ENCODE results near the gene TIMM13. TPM values are rescaled to one million over a fixed set of nuclear protein-coding genes. Genes with fewer than 3 reads are reported as not detected.

The TIMM13 gene
- total and polyA plus RNA-seq, 2 of the 8 experiments (the other 6 are each of a cell fraction or from before 2014, with no cell fraction given) = 270 to 275 TPM

- Histone ChIP-seq H3K27me3 (replicated peaks in 1 of 4; ENCODE audit: control insufficient read depth in 3 of 4, extremely low read depth in 1 of 4, insufficient read depth in 3 of 4, low read length in 3 of 4) (no peaks in the 10 kb centered on the region), H3K36me3 (ENCODE audit: control insufficient read depth in 2 of 4, insufficient read depth in 4 of 4, low read length in 3 of 4) (no peaks in the 10 kb centered on the region), H3K79me2 (ENCODE audit: control insufficient read depth in 1 of 2, insufficient read depth in 2 of 2, low read length in 2 of 2) (no peaks in the 10 kb centered on the region), H2AK5ac (ENCODE audit: low read depth, low read length) (no peak overlapping the region), H3K23me2 (ENCODE audit: low read depth, low read length) (no peaks in the 10 kb centered on the region), H3K9ac (replicated peaks in 1 of 4; ENCODE audit: extremely low read depth in 1 of 4, low read depth in 3 of 4, low read length in 3 of 4) (no peak overlapping the region; a peak in 1 of 7 replicates), H4K5ac (ENCODE audit: insufficient read length, low read depth, low read length) (no peak overlapping the region), H2BK5ac (ENCODE audit: low read depth, low read length) (no peak overlapping the region), H3K9me3 (ENCODE audit: insufficient read depth in 2 of 2, low read depth in 1 of 2, low read length in 1 of 2) (no peaks in the 10 kb centered on the region), H3K79me1 (ENCODE audit: low read depth, low read length) (no peaks in the 10 kb centered on the region), H3K56ac (replicated peaks; ENCODE audit: insufficient read length, low read depth, low read length) (no peak overlapping the region), H3K4me1 (replicated peaks in 1 of 4; ENCODE audit: control insufficient read depth in 3 of 4, insufficient read depth in 4 of 4, low read length in 3 of 4) (no peaks in the 10 kb centered on the region), H4K8ac (ENCODE audit: extremely low read depth, insufficient read depth, low read length) (no peak overlapping the region), H3K14ac (ENCODE audit: insufficient read length) (no peak overlapping the region), H2AFZ (ENCODE audit: low read length) (no peak overlapping the region), H2BK120ac (replicated peaks; ENCODE audit: low read depth, low read length) (no peak overlapping the region), H4K20me1 (replicated peaks in 1 of 2; ENCODE audit: control insufficient read depth in 1 of 2, insufficient read depth in 2 of 2, low read length in 2 of 2) (no peaks in the 10 kb centered on the region), H3K4ac (replicated peaks; ENCODE audit: insufficient read length, low read depth, low read length) (no peak overlapping the region), H2BK12ac (ENCODE audit: low read depth, low read length) (no peak overlapping the region), H3K18ac (ENCODE audit: extremely low read depth, low read length) (no peak overlapping the region), H3K27ac (ENCODE audit: low read depth, low read length) (no peak overlapping the region), H2BK20ac (ENCODE audit: low read length) (no peak overlapping the region), H3K4me2 (ENCODE audit: insufficient read depth in 1 of 2, low read depth in 2 of 2, low read length in 2 of 2) (no peak overlapping the region), H2BK15ac (ENCODE audit: low read length) (no peak overlapping the region), H3K4me3 (ENCODE audit: extremely low read depth in 1 of 4, insufficient read depth in 2 of 4, low read depth in 3 of 4, low read length in 4 of 4) (no peak overlapping the region), H4K91ac (replicated peaks; ENCODE audit: insufficient read length, low read length) (no peak overlapping the region), H3K23ac (ENCODE audit: insufficient read length) (no peak overlapping the region)
- DNase-seq (ENCODE audit: low read depth in 1 of 2, low spot score in 2 of 2) = no peak
- no peak for FAIRE-seq
- ChIA-PET POLR2A (ENCODE audit: partially characterized antibody) (interaction anchor here (0.6 to 1.5 kb wide), 3 partner anchors 25 to 82 kb away, joined by 3 to 6 read pairs (median 3); no protein-coding TSS in a partner anchor), CTCF (ENCODE audit: partially characterized antibody) (interaction anchor here (0.8 to 3.6 kb wide), 12 partner anchors 22 to 268 kb away, joined by 3 to 29 read pairs (median 4); no protein-coding TSS in a partner anchor)
- 78% methylated on average over 8 of the region's 8 CpGs; no CpG with 5 or more reads in 1 of the 2 experiments for WGBS, 2 experiments (ENCODE audit: extremely low coverage in 1 of 2, insufficient coverage in 1 of 2, insufficient read length in 1 of 2, insufficient replicate concordance in 2 of 2, low coverage in 1 of 2, low lambda C conversion rate in 2 of 2, missing lambda C conversion rate in 1 of 2)
- TF ChIP-seq CBX5 (IDR thresholded peaks at IDR 0.05; ENCODE audit: low read depth, low read length) (no peak), BACH1 (IDR thresholded peaks at IDR 0.05; ENCODE audit: low read length) (no peak), RXRA (IDR thresholded peaks at IDR 0.05; ENCODE audit: insufficient read depth, low read depth, low read length) (no peak), HDAC6 (IDR thresholded peaks at IDR 0.05; ENCODE audit: low read depth, low read length) (no peak), BCL11A (IDR thresholded peaks at IDR 0.05; ENCODE audit: low read depth in 2 of 2, low read length in 2 of 2) (no peak), FOSL1 (IDR thresholded peaks at IDR 0.05; ENCODE audit: insufficient read depth, low read depth, low read length) (no peak), BRCA1 (IDR thresholded peaks at IDR 0.05; ENCODE audit: low read depth, low read length) (no peak), HDAC2 (IDR thresholded peaks at IDR 0.05; ENCODE audit: borderline replicate concordance in 1 of 2, low read depth in 2 of 2, low read length in 2 of 2) (no peak), YY1 (IDR thresholded peaks at IDR 0.05; ENCODE audit: low read depth, low read length) (no peak), NRF1 (IDR thresholded peaks at IDR 0.05; ENCODE audit: low read depth, low read length) (no peak), SIN3A (conservative IDR thresholded peaks at IDR 0.05 in 1 of 2, IDR thresholded peaks at IDR 0.05 in 1 of 2; ENCODE audit: low read depth in 1 of 2, low read length in 2 of 2) (no peak), CEBPB (IDR thresholded peaks at IDR 0.05; ENCODE audit: low read depth, low read length) (no peak), ATF3 (IDR thresholded peaks at IDR 0.05; ENCODE audit: insufficient read depth, low read depth, low read length) (no peak), POLR2AphosphoS5 (IDR thresholded peaks at IDR 0.05; ENCODE audit: low read depth, low read length) (no peak)
Observed at GRCh38 chr19:2394054-2394441, 33.3 kb downstream of the TIMM13 start.

Measured in H1 (cell line).